H1 (cell line): Measurements from ENCODE around the gene DTWD1. TPM values are rescaled to one million over a fixed set of nuclear protein-coding genes. Genes with fewer than 3 reads are reported as not detected.
"Not testable (repeated sequence)": the region's sequence is repeated elsewhere in the genome, so short reads cannot be mapped to it uniquely, and the experiment has no call there.

Experiments used
- CTCF ChIA-PET: fragments of 300-600 bp; sonication (Branson Sonifier 250); formaldehyde crosslinking; loops from one replicate; lab custom pipeline; 2021; ENCODE audit not compliant: partially characterized antibody; lab: Charles Lee
- POLR2A ChIA-PET: fragments of 300-600 bp; sonication (Branson Sonifier 250); formaldehyde crosslinking; loops from one replicate; lab custom pipeline; 2021; ENCODE audit warnings: inconsistent platforms; ENCODE audit not compliant: partially characterized antibody; lab: Charles Lee
- DNase-seq, 2 experiments: peaks; one replicate each; pipeline versions ENCODE4 v3.0.0 to v3.0.0-alpha.2; 2010 to 2022; ENCODE audit warnings: low spot score in 2 of 2, low read depth in 1 of 2, mixed read lengths in 1 of 2
- FAIRE-seq: peaks from 2 replicates; lab custom pipeline; 2011; peaks lifted over from hg19 to GRCh38; lab: Jason Lieb, UNC
- H2AFZ ChIP-seq: 2 replicates; pipeline ENCODE4 v1.8.1; 2012; ENCODE audit warnings: low read length, inconsistent platforms
- H2AK5ac ChIP-seq: 2 replicates; pipeline ENCODE4 v1.6.1; 2013; ENCODE audit warnings: low read depth, low read length
- H2BK120ac ChIP-seq: replicated peaks from 2 replicates; pipeline ENCODE3; 2013; ENCODE audit warnings: low read depth, low read length, inconsistent platforms
- H2BK12ac ChIP-seq: 2 replicates; pipeline ENCODE4 v1.6.1; 2013; ENCODE audit warnings: low read depth, low read length
- H2BK15ac ChIP-seq: 2 replicates; pipeline ENCODE4 v1.6.1; 2013; ENCODE audit warnings: low read length
- H2BK20ac ChIP-seq: 2 replicates; pipeline ENCODE4 v1.6.1; 2013; ENCODE audit warnings: low read length
- H2BK5ac ChIP-seq: 2 replicates; pipeline ENCODE4 v1.6.1; 2013; ENCODE audit warnings: low read depth, low read length
- H3K14ac ChIP-seq: 2 replicates; pipeline ENCODE4 v1.6.1; 2013; ENCODE audit warnings: inconsistent platforms; ENCODE audit not compliant: insufficient read length
- H3K18ac ChIP-seq: 2 replicates; pipeline ENCODE4 v1.6.1; 2013; ENCODE audit warnings: low read length; ENCODE audit errors: extremely low read depth
- H3K23ac ChIP-seq: 2 replicates; pipeline ENCODE4 v1.6.1; 2013; ENCODE audit warnings: inconsistent platforms; ENCODE audit not compliant: insufficient read length
- H3K23me2 ChIP-seq: 2 replicates; pipeline ENCODE4 v1.6.1; 2013; ENCODE audit warnings: low read depth, low read length
- H3K27ac ChIP-seq: 2 replicates; pipeline ENCODE4 v1.6.1; 2011; ENCODE audit warnings: low read depth, low read length, inconsistent platforms
- H3K27me3 ChIP-seq, 4 experiments: replicated peaks in 1 of 4; 1 replicate in 1 of 4; 2 replicates in 3 of 4; pipeline versions ENCODE4 v1.6.1 to v1.8.1; 2011 to 2013; ENCODE audit warnings: low read length in 3 of 4, mild to moderate bottlenecking in 3 of 4, inconsistent platforms in 2 of 4, mixed read lengths in 2 of 4, moderate library complexity in 1 of 4; ENCODE audit not compliant: control insufficient read depth in 3 of 4, insufficient read depth in 3 of 4; ENCODE audit errors: extremely low read depth in 1 of 4
- H3K36me3 ChIP-seq, 4 experiments: 2 replicates each; pipeline versions ENCODE4 v1.6.1 to v1.8.1; 2011 to 2013; ENCODE audit warnings: mild to moderate bottlenecking in 4 of 4, low read length in 3 of 4, moderate library complexity in 2 of 4, control low read depth in 1 of 4, inconsistent platforms in 1 of 4; ENCODE audit not compliant: insufficient read depth in 4 of 4, control insufficient read depth in 2 of 4
- H3K4ac ChIP-seq: replicated peaks from 2 replicates; pipeline ENCODE3; 2013; ENCODE audit warnings: low read length, low read depth, mixed read lengths, inconsistent platforms; ENCODE audit not compliant: insufficient read length
- H3K4me1 ChIP-seq, 4 experiments: replicated peaks in 1 of 4; 1 replicate in 1 of 4; 2 replicates in 3 of 4; pipeline versions ENCODE4 v1.6.1 to v1.8.1; 2011 to 2013; ENCODE audit warnings: low read length in 3 of 4, inconsistent platforms in 2 of 4, mixed read lengths in 1 of 4; ENCODE audit not compliant: insufficient read depth in 4 of 4, control insufficient read depth in 3 of 4
- H3K4me2 ChIP-seq, 2 experiments: 2 replicates each; pipeline versions ENCODE4 v1.6.1 to v1.8.1; 2011 to 2013; ENCODE audit warnings: low read depth in 2 of 2, low read length in 2 of 2, control low read depth in 1 of 2, inconsistent platforms in 1 of 2, mild to moderate bottlenecking in 1 of 2; ENCODE audit not compliant: insufficient read depth in 1 of 2
- H3K4me3 ChIP-seq, 4 experiments: fragments of 200-600, 300-600 bp in 1 of 4; sonication (generic), shearing (Covaris generic), sonication (Bioruptor Twin) in 1 of 4; 2 replicates each; pipeline versions ENCODE4 v1.5.1 to v1.8.1; 2011 to 2016; ENCODE audit warnings: low read length in 4 of 4, low read depth in 3 of 4, control low read depth in 2 of 4, inconsistent platforms in 2 of 4, mild to moderate bottlenecking in 2 of 4, mixed read lengths in 1 of 4, moderate library complexity in 1 of 4; ENCODE audit not compliant: insufficient read depth in 2 of 4; ENCODE audit errors: extremely low read depth in 1 of 4
- H3K56ac ChIP-seq: replicated peaks from 2 replicates; pipeline ENCODE3; 2013; ENCODE audit warnings: low read depth, mild to moderate bottlenecking, mixed read lengths, low read length, inconsistent platforms; ENCODE audit not compliant: insufficient read length
- H3K79me1 ChIP-seq: 2 replicates; pipeline ENCODE4 v1.6.1; 2013; ENCODE audit warnings: low read depth, low read length, control low read depth
- H3K79me2 ChIP-seq, 2 experiments: 2 replicates each; pipeline versions ENCODE4 v1.6.1 to v1.8.1; 2012 to 2013; ENCODE audit warnings: low read length in 2 of 2, mild to moderate bottlenecking in 2 of 2, inconsistent platforms in 1 of 2; ENCODE audit not compliant: insufficient read depth in 2 of 2, control insufficient read depth in 1 of 2
- H3K9ac ChIP-seq, 4 experiments: replicated peaks in 1 of 4; 1 replicate in 1 of 4; 2 replicates in 3 of 4; pipeline versions ENCODE4 v1.6.1 to v1.8.1; 2011 to 2013; ENCODE audit warnings: low read depth in 3 of 4, low read length in 3 of 4, control low read depth in 2 of 4, mild to moderate bottlenecking in 2 of 4, moderate library complexity in 2 of 4, inconsistent platforms in 1 of 4; ENCODE audit errors: extremely low read depth in 1 of 4
- H3K9me3 ChIP-seq, 2 experiments: 2 replicates each; pipeline versions ENCODE4 v1.6.1 to v1.8.1; 2012 to 2013; ENCODE audit warnings: mild to moderate bottlenecking in 2 of 2, moderate library complexity in 2 of 2, control low read depth in 1 of 2, inconsistent platforms in 1 of 2, low read depth in 1 of 2, low read length in 1 of 2, mixed read lengths in 1 of 2; ENCODE audit not compliant: insufficient read depth in 2 of 2
- H4K20me1 ChIP-seq, 2 experiments: replicated peaks in 1 of 2; 2 replicates each; pipeline versions ENCODE3 to v1.8.1; 2011 to 2013; ENCODE audit warnings: inconsistent platforms in 2 of 2, low read length in 2 of 2, mild to moderate bottlenecking in 1 of 2; ENCODE audit not compliant: insufficient read depth in 2 of 2, control insufficient read depth in 1 of 2
- H4K5ac ChIP-seq: 2 replicates; pipeline ENCODE4 v1.6.1; 2013; ENCODE audit warnings: low read length, low read depth, mixed read lengths, inconsistent platforms; ENCODE audit not compliant: insufficient read length
- H4K8ac ChIP-seq: 2 replicates; pipeline ENCODE4 v1.8.0; 2013; ENCODE audit warnings: mild to moderate bottlenecking, moderate library complexity, low read length, inconsistent platforms; ENCODE audit not compliant: insufficient read depth; ENCODE audit errors: extremely low read depth
- H4K91ac ChIP-seq: replicated peaks from 2 replicates; pipeline ENCODE3; 2013; ENCODE audit warnings: low read length, mixed read lengths, inconsistent platforms; ENCODE audit not compliant: insufficient read length
- WGBS, 2 experiments: shearing (Covaris generic) in 1 of 2; methylation state at CpG; one replicate each; pipeline versions ENCODE4 v1.1.6 to v1.1.7; 2013 to 2015; ENCODE audit warnings: low lambda C conversion rate in 2 of 2, mixed read lengths in 2 of 2, inconsistent platforms in 1 of 2, low coverage in 1 of 2, missing lambda C conversion rate in 1 of 2; ENCODE audit not compliant: insufficient replicate concordance in 2 of 2, insufficient coverage in 1 of 2, insufficient read length in 1 of 2; ENCODE audit errors: extremely low coverage in 1 of 2, missing lambda C conversion rate in 1 of 2; 5-methylcytosine and 5-hydroxymethylcytosine counted together
- polyA plus RNA-seq, 7 experiments: library from polyadenylated mRNA; depleted of rRNA in 3 of 7; stranded (reverse) in 5 of 7; unstranded in 2 of 7; fragments of >200 nt in 5 of 7; fragments of 200-250 nt in 2 of 7; gene quantifications; 1 replicate in 5 of 7; 2 replicates in 1 of 7; 4 replicates in 1 of 7; pipeline versions ENCODE4 v1.2.1 to v1.2.3, GENCODE V29; 2011 to 2013; ENCODE audit warnings: missing spikeins in 2 of 7, mixed read lengths in 2 of 7
- total RNA-seq: library from RNA; stranded (reverse); fragmentation: NEBNext Ultra II Directional; extraction: Animal tissue kit (Norgen Biotek cat#: 25700); gene quantifications from 2 replicates; pipeline ENCODE4 v1.2.1, GENCODE V29; 2021

DTWD1 gene
- total and polyA plus RNA-seq, 2 of the 8 experiments (the other 6 are each of a cell fraction or from before 2014, with no cell fraction given), result 10.4 to 32.4 TPM

- H3K14ac ChIP-seq, H3K4me1 ChIP-seq, H2AK5ac ChIP-seq, CTCF ChIA-PET, H3K4ac ChIP-seq, H2BK5ac ChIP-seq, H3K9ac ChIP-seq, H3K4me2 ChIP-seq, H3K79me1 ChIP-seq, H2BK120ac ChIP-seq, H2BK12ac ChIP-seq, H3K79me2 ChIP-seq, H3K36me3 ChIP-seq, FAIRE-seq, H3K27ac ChIP-seq, H2AFZ ChIP-seq, POLR2A ChIA-PET, H3K56ac ChIP-seq, H3K18ac ChIP-seq, H3K23ac ChIP-seq, DNase-seq, H4K5ac ChIP-seq, H4K20me1 ChIP-seq, H3K4me3 ChIP-seq, H4K91ac ChIP-seq, H2BK20ac ChIP-seq, H3K27me3 ChIP-seq, H2BK15ac ChIP-seq, H4K8ac ChIP-seq, H3K9me3 ChIP-seq, H3K23me2 ChIP-seq: not testable (repeated sequence)
- 92% methylated on average over 12 of the region's 12 CpGs; no CpG with 5 or more reads in 1 of the 2 experiments for WGBS, 2 experiments
Observed at GRCh38 chr15:49702982-49703381, 82.1 kb downstream of the DTWD1 start.

Other genes with a start within 250 kb of the DTWD1 start
- not detected in 2 replicates for gene FGF7, start 197.8 kb upstream of the DTWD1 start, total RNA-seq
- gene FGF7, start 197.8 kb upstream of the DTWD1 start, polyA plus RNA-seq (2011; rRNA removed), result not detected in 2 replicates
- 6.5 and 7.4 TPM in 2 replicates for gene FAM227B, start 230 bp upstream of the DTWD1 start, total RNA-seq
- gene FAM227B, start 230 bp upstream of the DTWD1 start, polyA plus RNA-seq (2011; rRNA removed), result 2.0 and 4.0 TPM in 2 replicates